HCT116 (cell line): ENCODE data around the gene ADGRB3.

Source experiments
- EZH2phosphoT487 ChIP-seq: fragments of 200-600 bp; IDR thresholded peaks from 2 replicates; pipeline ENCODE4 v1.6.1; 2018; ENCODE audit warnings: antibody characterized with exemption, borderline replicate concordance
- POLR2A ChIP-seq: IDR thresholded peaks from 2 replicates; pipeline ENCODE4 v1.7.0; 2011; ENCODE audit warnings: borderline replicate concordance; ENCODE audit not compliant: insufficient read depth, insufficient read length; ENCODE audit errors: extremely low read depth
- POLR2AphosphoS5 ChIP-seq: IDR thresholded peaks from 2 replicates; pipeline ENCODE4 v1.6.1; 2011; ENCODE audit warnings: mild to moderate bottlenecking, low read depth, low read length, moderate library complexity
- RAD21 ChIP-seq: IDR thresholded peaks from 2 replicates; pipeline ENCODE4 v1.6.1; 2012; ENCODE audit warnings: low read depth, mild to moderate bottlenecking
- TF ChIP-seq, protein P1 (sequence below), 3 experiments: fragments of 200-600 bp in 1 of 3; sonication (generic) in 1 of 3; IDR thresholded peaks in 2 of 3; conservative IDR thresholded peaks in 1 of 3; 2 replicates each; pipeline ENCODE4 v1.5.1; 2012 to 2017; ENCODE audit warnings: low read depth in 2 of 3, low read length in 2 of 3, antibody characterized with exemption in 1 of 3, borderline replicate concordance in 1 of 3, control low read depth in 1 of 3, mild to moderate bottlenecking in 1 of 3, mixed read lengths in 1 of 3, mixed run types in 1 of 3, moderate library complexity in 1 of 3; ENCODE audit not compliant: insufficient read depth in 1 of 3
- TF ChIP-seq, protein P2 (sequence below): IDR thresholded peaks from 2 replicates; pipeline ENCODE4 v1.6.1; 2012

DNA sequence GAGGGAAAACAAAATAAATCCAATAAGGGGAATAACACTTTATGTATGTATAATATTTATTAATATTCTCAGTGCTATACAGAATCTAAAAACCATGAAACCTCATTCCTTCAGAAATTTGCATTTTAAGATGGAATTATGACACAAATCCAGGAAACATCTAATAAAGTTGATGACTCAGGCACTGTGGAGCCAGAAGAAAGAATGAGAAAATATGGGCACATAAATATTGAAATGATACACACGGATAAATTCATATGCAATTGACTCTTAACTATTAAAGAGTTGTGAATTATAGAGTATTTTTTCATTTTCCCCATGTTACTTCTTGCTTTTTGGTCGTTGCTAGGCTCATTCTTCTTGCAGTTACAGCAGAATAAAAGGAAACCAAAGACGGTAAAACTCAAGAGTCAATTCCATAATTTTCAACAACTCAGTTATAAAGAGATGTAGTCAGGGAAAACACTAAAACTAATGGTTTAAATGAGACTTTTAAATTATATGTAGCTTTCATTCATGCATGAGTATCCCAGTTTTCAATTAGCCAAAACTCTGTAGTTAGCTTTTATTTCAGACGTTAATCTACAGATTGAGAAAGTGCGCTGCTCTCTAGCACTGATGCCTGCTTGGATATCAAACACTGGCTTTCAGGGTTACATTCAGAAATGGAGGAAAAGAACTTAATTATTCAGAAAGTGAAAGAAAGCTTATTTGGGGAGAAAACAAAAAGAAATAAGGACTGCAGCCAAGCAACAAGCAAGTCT lies 95.4 kb downstream of the ADGRB3 start:
- TF ChIP-seq, protein P1, sequence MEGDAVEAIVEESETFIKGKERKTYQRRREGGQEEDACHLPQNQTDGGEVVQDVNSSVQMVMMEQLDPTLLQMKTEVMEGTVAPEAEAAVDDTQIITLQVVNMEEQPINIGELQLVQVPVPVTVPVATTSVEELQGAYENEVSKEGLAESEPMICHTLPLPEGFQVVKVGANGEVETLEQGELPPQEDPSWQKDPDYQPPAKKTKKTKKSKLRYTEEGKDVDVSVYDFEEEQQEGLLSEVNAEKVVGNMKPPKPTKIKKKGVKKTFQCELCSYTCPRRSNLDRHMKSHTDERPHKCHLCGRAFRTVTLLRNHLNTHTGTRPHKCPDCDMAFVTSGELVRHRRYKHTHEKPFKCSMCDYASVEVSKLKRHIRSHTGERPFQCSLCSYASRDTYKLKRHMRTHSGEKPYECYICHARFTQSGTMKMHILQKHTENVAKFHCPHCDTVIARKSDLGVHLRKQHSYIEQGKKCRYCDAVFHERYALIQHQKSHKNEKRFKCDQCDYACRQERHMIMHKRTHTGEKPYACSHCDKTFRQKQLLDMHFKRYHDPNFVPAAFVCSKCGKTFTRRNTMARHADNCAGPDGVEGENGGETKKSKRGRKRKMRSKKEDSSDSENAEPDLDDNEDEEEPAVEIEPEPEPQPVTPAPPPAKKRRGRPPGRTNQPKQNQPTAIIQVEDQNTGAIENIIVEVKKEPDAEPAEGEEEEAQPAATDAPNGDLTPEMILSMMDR (IDR thresholded peaks at IDR 0.05 in 2 of 3, conservative IDR thresholded peaks at IDR 0.05 in 1 of 3; ENCODE audit: borderline replicate concordance in 1 of 3, insufficient read depth in 1 of 3, low read depth in 2 of 3, low read length in 2 of 3), result no peak
- TF ChIP-seq POLR2A, result no peak
- TF ChIP-seq, protein P2, sequence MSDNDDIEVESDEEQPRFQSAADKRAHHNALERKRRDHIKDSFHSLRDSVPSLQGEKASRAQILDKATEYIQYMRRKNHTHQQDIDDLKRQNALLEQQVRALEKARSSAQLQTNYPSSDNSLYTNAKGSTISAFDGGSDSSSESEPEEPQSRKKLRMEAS, result no peak
- no peak for TF ChIP-seq RAD21
- no peak for TF ChIP-seq EZH2phosphoT487
- TF ChIP-seq POLR2AphosphoS5, result no peak
